ENCODE data around the gene HIVEP1. TPM values are rescaled to one million over a fixed set of nuclear protein-coding genes. Genes with fewer than 3 reads are reported as not detected.

Gene HIVEP1
- polyA plus RNA-seq, 1 of the 3 experiments (the other 2 are of a cell fraction), result 7.7 TPM

DNA sequence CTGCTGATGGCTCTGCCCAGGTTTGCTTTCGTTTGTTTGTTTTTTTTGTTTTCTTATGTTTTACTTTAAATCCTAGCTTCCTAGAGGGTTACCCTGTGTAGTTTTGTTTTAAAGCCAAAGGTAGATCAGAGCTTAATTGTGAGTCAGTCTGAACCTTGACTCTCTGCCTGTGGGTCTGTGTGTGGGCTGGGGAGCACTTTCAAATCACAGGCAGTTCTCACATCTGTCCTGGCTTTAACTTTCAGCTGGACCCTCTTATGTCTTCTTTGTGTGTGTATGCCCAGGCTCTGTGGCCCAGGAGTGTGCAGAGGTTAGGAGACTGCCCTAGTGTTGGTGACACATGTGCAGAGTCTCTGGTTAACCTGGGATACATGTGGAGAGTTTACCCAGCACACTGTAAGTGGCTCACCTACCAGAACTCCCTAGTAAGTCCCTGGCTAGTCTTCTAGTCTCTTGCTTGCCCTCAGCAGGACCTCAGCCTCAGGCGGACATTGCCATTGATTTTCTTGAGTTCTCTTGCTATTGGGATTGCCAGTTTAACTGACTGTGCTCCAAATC lies 19.0 kb downstream of the HIVEP1 start:
- no peak overlapping the region for H2AFZ ChIP-seq (ENCODE audit: low read depth)
- H3K9me2 ChIP-seq, result no peaks in the 10 kb centered on the region
- H3K4me3 ChIP-seq (ENCODE audit: low read depth in 2 of 2, low read length in 1 of 2), result no peak overlapping the region
- no peak overlapping the region for H3K9ac ChIP-seq
- H3K4me2 ChIP-seq, result no peak overlapping the region
- 98% methylated on average over 2 of the region's 2 CpGs for WGBS (ENCODE audit: low lambda C conversion rate)
- peaks cover 96% of the 10 kb centered on the region for H3K79me2 ChIP-seq (ENCODE audit: insufficient read depth)
- no peak for DNase-seq
- peaks cover 14% of the 10 kb centered on the region for H3K9me3 ChIP-seq
- no peaks in the 10 kb centered on the region for H3K27me3 ChIP-seq (ENCODE audit: insufficient read depth)
- H4K20me1 ChIP-seq (ENCODE audit: insufficient read depth), result no peaks in the 10 kb centered on the region
- H3K4me1 ChIP-seq (ENCODE audit: control insufficient read depth in 1 of 2, insufficient read depth in 2 of 2, low read depth in 1 of 2, low read length in 1 of 2), result peaks cover 4 to 7% of the 10 kb centered on the region in 2 experiments; a peak in 3 of 4 replicates
- H3K27ac ChIP-seq (ENCODE audit: low read depth in 2 of 2, low read length in 1 of 2), result no peak overlapping the region
- ChIA-PET CTCF (interaction anchor here (1.2 kb wide), 1 partner anchor 375 kb away, joined by 4 read pairs; no protein-coding TSS in a partner anchor), POLR2A (no interaction called here)
- TF ChIP-seq GATA2 (CRISPR knock-in tag; IDR thresholded peaks at IDR 0.05) (no peak), POLR2AphosphoS5 (IDR thresholded peaks at IDR 0.05; ENCODE audit: low read depth, low read length) (no peak)
- TF ChIP-seq, protein P1, sequence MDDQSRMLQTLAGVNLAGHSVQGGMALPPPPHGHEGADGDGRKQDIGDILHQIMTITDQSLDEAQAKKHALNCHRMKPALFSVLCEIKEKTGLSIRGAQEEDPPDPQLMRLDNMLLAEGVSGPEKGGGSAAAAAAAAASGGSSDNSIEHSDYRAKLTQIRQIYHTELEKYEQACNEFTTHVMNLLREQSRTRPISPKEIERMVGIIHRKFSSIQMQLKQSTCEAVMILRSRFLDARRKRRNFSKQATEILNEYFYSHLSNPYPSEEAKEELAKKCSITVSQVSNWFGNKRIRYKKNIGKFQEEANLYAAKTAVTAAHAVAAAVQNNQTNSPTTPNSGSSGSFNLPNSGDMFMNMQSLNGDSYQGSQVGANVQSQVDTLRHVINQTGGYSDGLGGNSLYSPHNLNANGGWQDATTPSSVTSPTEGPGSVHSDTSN (IDR thresholded peaks at IDR 0.05), result no peak
- peaks cover 5% of the 10 kb centered on the region for H3F3A ChIP-seq (replicated peaks; ENCODE audit: insufficient read depth)
- peaks cover 19 to 52% of the 10 kb centered on the region in 2 experiments for H3K36me3 ChIP-seq (replicated peaks in 1 of 2; ENCODE audit: control insufficient read depth in 1 of 2, insufficient read depth in 2 of 2, low read length in 1 of 2)

DNA sequence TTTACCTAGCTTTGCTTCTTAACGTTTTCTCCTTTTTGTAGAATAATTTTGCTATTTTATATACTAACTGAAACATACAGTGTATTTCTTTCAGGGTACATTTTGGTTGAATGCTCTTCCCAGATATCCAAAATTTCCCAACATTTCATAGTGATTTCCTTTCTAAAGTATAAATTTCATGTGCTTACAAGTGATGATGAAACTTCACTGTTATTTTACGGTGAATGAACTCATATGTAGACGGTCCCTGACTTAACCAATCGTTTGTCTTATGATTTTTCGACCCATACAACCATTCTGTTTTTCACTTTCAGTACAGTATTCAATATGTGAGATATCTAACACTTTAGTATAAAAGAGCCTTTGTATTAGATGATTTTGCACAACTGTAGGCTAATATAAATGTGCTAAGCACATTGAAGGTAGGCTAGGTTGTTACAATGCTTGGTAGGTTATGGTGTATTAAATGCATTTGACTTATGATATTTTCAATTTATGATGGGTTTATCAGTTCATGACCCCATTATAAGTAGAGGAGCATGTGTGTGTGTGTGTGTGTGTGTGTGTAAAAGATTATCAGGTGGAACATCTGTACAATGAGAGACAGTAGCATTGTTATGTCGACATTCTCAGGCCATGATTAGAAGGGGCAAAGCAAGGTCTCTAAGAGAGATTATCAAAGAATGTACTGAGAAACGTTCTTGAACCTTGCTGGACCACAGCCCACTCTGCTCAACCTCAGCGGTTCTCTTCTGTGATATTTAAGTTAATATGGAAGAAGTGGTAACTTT lies 20.9 kb downstream of the HIVEP1 start:
- DNase-seq, result no peak
- Histone ChIP-seq H4K20me1 (ENCODE audit: insufficient read depth) (no peaks in the 10 kb centered on the region), H2AFZ (ENCODE audit: low read depth) (no peak overlapping the region), H3K4me3 (ENCODE audit: low read depth in 2 of 2, low read length in 1 of 2) (no peak overlapping the region), H3K9ac (no peak overlapping the region), H3K4me2 (no peak overlapping the region), H3K27me3 (ENCODE audit: insufficient read depth) (no peaks in the 10 kb centered on the region), H3K27ac (ENCODE audit: low read depth in 2 of 2, low read length in 1 of 2) (no peak overlapping the region), H3K4me1 (ENCODE audit: control insufficient read depth in 1 of 2, insufficient read depth in 2 of 2, low read depth in 1 of 2, low read length in 1 of 2) (peaks cover 4 to 5% of the 10 kb centered on the region in 2 experiments; a peak in 3 of 4 replicates), H3K9me3 (peaks cover 14% of the 10 kb centered on the region), H3F3A (replicated peaks; ENCODE audit: insufficient read depth) (peaks cover 5% of the 10 kb centered on the region), H3K79me2 (ENCODE audit: insufficient read depth) (peaks cover 90% of the 10 kb centered on the region), H3K36me3 (replicated peaks in 1 of 2; ENCODE audit: control insufficient read depth in 1 of 2, insufficient read depth in 2 of 2, low read length in 1 of 2) (peaks cover 13 to 39% of the 10 kb centered on the region in 2 experiments), H3K9me2 (no peaks in the 10 kb centered on the region)
- ChIA-PET CTCF (no interaction called here), POLR2A (no interaction called here)
- TF ChIP-seq, protein P2, sequence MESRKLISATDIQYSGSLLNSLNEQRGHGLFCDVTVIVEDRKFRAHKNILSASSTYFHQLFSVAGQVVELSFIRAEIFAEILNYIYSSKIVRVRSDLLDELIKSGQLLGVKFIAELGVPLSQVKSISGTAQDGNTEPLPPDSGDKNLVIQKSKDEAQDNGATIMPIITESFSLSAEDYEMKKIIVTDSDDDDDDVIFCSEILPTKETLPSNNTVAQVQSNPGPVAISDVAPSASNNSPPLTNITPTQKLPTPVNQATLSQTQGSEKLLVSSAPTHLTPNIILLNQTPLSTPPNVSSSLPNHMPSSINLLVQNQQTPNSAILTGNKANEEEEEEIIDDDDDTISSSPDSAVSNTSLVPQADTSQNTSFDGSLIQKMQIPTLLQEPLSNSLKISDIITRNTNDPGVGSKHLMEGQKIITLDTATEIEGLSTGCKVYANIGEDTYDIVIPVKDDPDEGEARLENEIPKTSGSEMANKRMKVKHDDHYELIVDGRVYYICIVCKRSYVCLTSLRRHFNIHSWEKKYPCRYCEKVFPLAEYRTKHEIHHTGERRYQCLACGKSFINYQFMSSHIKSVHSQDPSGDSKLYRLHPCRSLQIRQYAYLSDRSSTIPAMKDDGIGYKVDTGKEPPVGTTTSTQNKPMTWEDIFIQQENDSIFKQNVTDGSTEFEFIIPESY (IDR thresholded peaks at IDR 0.05; ENCODE audit: borderline replicate concordance, low read depth), result no peak
- TF ChIP-seq RAD21 (IDR thresholded peaks at IDR 0.05; ENCODE audit: low read length) (no peak), CHD2 (IDR thresholded peaks at IDR 0.05; ENCODE audit: low read length, partially characterized antibody) (no peak), MXI1 (IDR thresholded peaks at IDR 0.05; ENCODE audit: low read depth, low read length) (no peak), SMC3 (IDR thresholded peaks at IDR 0.05; ENCODE audit: low read depth, low read length) (no peak), NRF1 (IDR thresholded peaks at IDR 0.05; ENCODE audit: low read depth, low read length) (no peak)
- TF ChIP-seq, protein P3, sequence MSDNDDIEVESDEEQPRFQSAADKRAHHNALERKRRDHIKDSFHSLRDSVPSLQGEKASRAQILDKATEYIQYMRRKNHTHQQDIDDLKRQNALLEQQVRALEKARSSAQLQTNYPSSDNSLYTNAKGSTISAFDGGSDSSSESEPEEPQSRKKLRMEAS (IDR thresholded peaks at IDR 0.05; ENCODE audit: low read depth), result no peak
- TF ChIP-seq, protein P4, sequence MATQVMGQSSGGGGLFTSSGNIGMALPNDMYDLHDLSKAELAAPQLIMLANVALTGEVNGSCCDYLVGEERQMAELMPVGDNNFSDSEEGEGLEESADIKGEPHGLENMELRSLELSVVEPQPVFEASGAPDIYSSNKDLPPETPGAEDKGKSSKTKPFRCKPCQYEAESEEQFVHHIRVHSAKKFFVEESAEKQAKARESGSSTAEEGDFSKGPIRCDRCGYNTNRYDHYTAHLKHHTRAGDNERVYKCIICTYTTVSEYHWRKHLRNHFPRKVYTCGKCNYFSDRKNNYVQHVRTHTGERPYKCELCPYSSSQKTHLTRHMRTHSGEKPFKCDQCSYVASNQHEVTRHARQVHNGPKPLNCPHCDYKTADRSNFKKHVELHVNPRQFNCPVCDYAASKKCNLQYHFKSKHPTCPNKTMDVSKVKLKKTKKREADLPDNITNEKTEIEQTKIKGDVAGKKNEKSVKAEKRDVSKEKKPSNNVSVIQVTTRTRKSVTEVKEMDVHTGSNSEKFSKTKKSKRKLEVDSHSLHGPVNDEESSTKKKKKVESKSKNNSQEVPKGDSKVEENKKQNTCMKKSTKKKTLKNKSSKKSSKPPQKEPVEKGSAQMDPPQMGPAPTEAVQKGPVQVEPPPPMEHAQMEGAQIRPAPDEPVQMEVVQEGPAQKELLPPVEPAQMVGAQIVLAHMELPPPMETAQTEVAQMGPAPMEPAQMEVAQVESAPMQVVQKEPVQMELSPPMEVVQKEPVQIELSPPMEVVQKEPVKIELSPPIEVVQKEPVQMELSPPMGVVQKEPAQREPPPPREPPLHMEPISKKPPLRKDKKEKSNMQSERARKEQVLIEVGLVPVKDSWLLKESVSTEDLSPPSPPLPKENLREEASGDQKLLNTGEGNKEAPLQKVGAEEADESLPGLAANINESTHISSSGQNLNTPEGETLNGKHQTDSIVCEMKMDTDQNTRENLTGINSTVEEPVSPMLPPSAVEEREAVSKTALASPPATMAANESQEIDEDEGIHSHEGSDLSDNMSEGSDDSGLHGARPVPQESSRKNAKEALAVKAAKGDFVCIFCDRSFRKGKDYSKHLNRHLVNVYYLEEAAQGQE (IDR thresholded peaks at IDR 0.05; ENCODE audit: low read depth, low read length), result no peak
- WGBS (ENCODE audit: low lambda C conversion rate), result 89% methylated on average over 8 of the region's 8 CpGs

All from SK-N-SH (cell line).